ENCODE measurements around the gene CXCL11.
"Not testable (repeated sequence)": the region's sequence is repeated elsewhere in the genome, so short reads cannot be mapped to it uniquely, and the experiment has no call there.

CXCL11 gene

GRCh38 chr4:76009311-76009710 lies 26.6 kb downstream of the CXCL11 start:
- H3K4me3 ChIP-seq (ENCODE audit: low read length) = no peak overlapping the region

GRCh38 chr4:76007089-76007862 lies 28.6 kb downstream of the CXCL11 start, which contains the start of gene CXCL9:
TSS of gene CXCL9 (minus strand) at chr4:76007509. CDS start at chr4:76007449, 60 bp downstream.
- no peak within 1 kb of the TSS for H3K4me3 ChIP-seq (ENCODE audit: low read length)
- DNase-seq (ENCODE audit: low read depth, low spot score) = no peak

More at GRCh38 chr4:76009311-76009710, 26.6 kb downstream of the CXCL11 start:
- DNase-seq (ENCODE audit: low read depth, low spot score) = no peak

GRCh38 chr4:76003620-76004019 lies 32.2 kb downstream of the CXCL11 start:
- no peak overlapping the region for H3K4me3 ChIP-seq (ENCODE audit: low read length)
- DNase-seq (ENCODE audit: low read depth, low spot score) = peak; percentile 15

- H3K4me3 ChIP-seq (ENCODE audit: low read length) = no peak overlapping the region
- DNase-seq (ENCODE audit: low read depth, low spot score) = peak; percentile 44
Measured at GRCh38 chr4:76003035-76003434, 32.8 kb downstream of the CXCL11 start.

GRCh38 chr4:76002176-76002575 lies 33.7 kb downstream of the CXCL11 start:
- no peak overlapping the region for H3K4me3 ChIP-seq (ENCODE audit: low read length)
- no peak for DNase-seq (ENCODE audit: low read depth, low spot score)

GRCh38 chr4:76001700-76002099 lies 34.2 kb downstream of the CXCL11 start:
- H3K4me3 ChIP-seq (ENCODE audit: low read length) = no peak overlapping the region
- DNase-seq (ENCODE audit: low read depth, low spot score) = no peak

- no peak overlapping the region for H3K4me3 ChIP-seq (ENCODE audit: low read length)
- DNase-seq (ENCODE audit: low read depth, low spot score) = no peak
Measured at GRCh38 chr4:76000279-76000678, 35.6 kb downstream of the CXCL11 start.

- DNase-seq (ENCODE audit: low read depth, low spot score); H3K4me3 ChIP-seq (ENCODE audit: low read length): not testable (repeated sequence)
Measured at GRCh38 chr4:75998525-75999147, 37.2 kb downstream of the CXCL11 start.

- no peak overlapping the region for H3K4me3 ChIP-seq (ENCODE audit: low read length)
- no peak for DNase-seq (ENCODE audit: low read depth, low spot score)
Measured at GRCh38 chr4:75997946-75998345, 37.9 kb downstream of the CXCL11 start.

- no peak overlapping the region for H3K4me3 ChIP-seq (ENCODE audit: low read length)
- DNase-seq (ENCODE audit: low read depth, low spot score) = no peak
Measured at GRCh38 chr4:75997081-75997480, 38.8 kb downstream of the CXCL11 start.

- peak; percentile 46 for DNase-seq (ENCODE audit: low read depth, low spot score)
- H3K4me3 ChIP-seq (ENCODE audit: low read length) = no peak overlapping the region
Measured at GRCh38 chr4:75995727-75996126, 40.1 kb downstream of the CXCL11 start.

GRCh38 chr4:75992462-75992861 lies 43.4 kb downstream of the CXCL11 start:
- no peak overlapping the region for H3K4me3 ChIP-seq (ENCODE audit: low read length)
- DNase-seq (ENCODE audit: low read depth, low spot score) = no peak

GRCh38 chr4:75989846-75990528 lies 45.9 kb downstream of the CXCL11 start:
- H3K4me3 ChIP-seq (ENCODE audit: low read length) = peak overlapping the region; percentile 92
- DNase-seq (ENCODE audit: low read depth, low spot score) = no peak

GRCh38 chr4:75985116-75985515 lies 50.8 kb downstream of the CXCL11 start:
- H3K4me3 ChIP-seq (ENCODE audit: low read length) = no peak overlapping the region
- no peak for DNase-seq (ENCODE audit: low read depth, low spot score)
